Mesothelial cell of epicardium (in vitro differentiated cells): ENCODE measurements around the gene ZNF652. TPM values are rescaled to one million over a fixed set of nuclear protein-coding genes. Genes with fewer than 3 reads are reported as not detected.

Source experiments
- DNase-seq, 2 experiments: peaks; one replicate each; pipeline ENCODE4 v3.0.0; 2021; ENCODE audit warnings: low spot score in 2 of 2; ENCODE audit not compliant: unreplicated experiment in 2 of 2
- H3K27ac Mint-ChIP-seq: 2 replicates; pipeline ENCODE4 v1.8.0; 2021; ENCODE audit warnings: mixed read lengths
- H3K27me3 Mint-ChIP-seq: 2 replicates; pipeline ENCODE4 v1.8.0; 2021; ENCODE audit warnings: low read depth, mixed read lengths
- H3K36me3 Mint-ChIP-seq: 2 replicates; pipeline ENCODE4 v1.8.0; 2021; ENCODE audit warnings: mixed read lengths
- H3K4me1 Mint-ChIP-seq: 2 replicates; pipeline ENCODE4 v1.8.0; 2021; ENCODE audit warnings: mixed read lengths
- H3K4me3 Mint-ChIP-seq: 2 replicates; pipeline ENCODE4 v1.8.0; 2021; ENCODE audit warnings: mild to moderate bottlenecking, moderate library complexity, mixed read lengths
- H3K9me3 Mint-ChIP-seq: 2 replicates; pipeline ENCODE4 v1.8.0; 2021; ENCODE audit warnings: mixed read lengths
- CTCF ChIP-seq: fragments of 200-600 bp; sonication (generic); IDR thresholded peaks from one replicate; pipeline ENCODE4 v1.5.0; 2021; ENCODE audit warnings: antibody characterized with exemption; ENCODE audit not compliant: unreplicated experiment
- total RNA-seq: library from RNA; stranded (reverse); gene quantifications from 3 replicates; pipeline ENCODE4 v1.2.1, GENCODE V29; 2021

Gene ZNF652
- total RNA-seq, 1 donor from 2014 or later, result 64.0 TPM

- H3K4me3 Mint-ChIP-seq, result no peak overlapping the region
- H3K4me1 Mint-ChIP-seq, result peaks cover 8% of the 10 kb centered on the region
- no peak for TF ChIP-seq CTCF
- no peaks in the 10 kb centered on the region for H3K9me3 Mint-ChIP-seq
- H3K27ac Mint-ChIP-seq, result no peak overlapping the region
- DNase-seq, result no peak
- peaks cover 14% of the 10 kb centered on the region for H3K27me3 Mint-ChIP-seq
- no peaks in the 10 kb centered on the region for H3K36me3 Mint-ChIP-seq
Observed at GRCh38 chr17:49375544-49375943, 13.5 kb upstream of the ZNF652 start.

GRCh38 chr17:49373115-49373514 lies 11.1 kb upstream of the ZNF652 start:
- H3K4me1 Mint-ChIP-seq, result peaks cover 13% of the 10 kb centered on the region
- no peak for DNase-seq
- no peak overlapping the region for H3K27ac Mint-ChIP-seq
- H3K36me3 Mint-ChIP-seq, result no peaks in the 10 kb centered on the region
- no peak overlapping the region for H3K4me3 Mint-ChIP-seq
- H3K9me3 Mint-ChIP-seq, result no peaks in the 10 kb centered on the region
- TF ChIP-seq CTCF, result no peak
- peaks cover 2% of the 10 kb centered on the region for H3K27me3 Mint-ChIP-seq

- peaks cover 13% of the 10 kb centered on the region for H3K4me1 Mint-ChIP-seq
- H3K4me3 Mint-ChIP-seq, result no peak overlapping the region
- no peak overlapping the region for H3K27ac Mint-ChIP-seq
- no peak for DNase-seq
- H3K9me3 Mint-ChIP-seq, result no peaks in the 10 kb centered on the region
- no peaks in the 10 kb centered on the region for H3K36me3 Mint-ChIP-seq
- TF ChIP-seq CTCF, result no peak
- H3K27me3 Mint-ChIP-seq, result peaks cover 2% of the 10 kb centered on the region
Observed at GRCh38 chr17:49372425-49372824, 10.4 kb upstream of the ZNF652 start.

GRCh38 chr17:49370971-49371834 lies 9.2 kb upstream of the ZNF652 start:
- Mint-ChIP-seq H3K4me1 (peaks cover 13% of the 10 kb centered on the region), H3K27ac (no peak overlapping the region)
- no peak for DNase-seq

GRCh38 chr17:49369760-49370159 lies 7.7 kb upstream of the ZNF652 start:
- Mint-ChIP-seq H3K27me3 (no peaks in the 10 kb centered on the region), H3K4me1 (peaks cover 13% of the 10 kb centered on the region), H3K27ac (no peak overlapping the region), H3K9me3 (no peaks in the 10 kb centered on the region), H3K4me3 (no peak overlapping the region), H3K36me3 (no peaks in the 10 kb centered on the region)
- DNase-seq, result no peak
- no peak for TF ChIP-seq CTCF

More at GRCh38 chr17:49370971-49371834, 9.2 kb upstream of the ZNF652 start:
- Mint-ChIP-seq H3K27me3 (peaks cover 1% of the 10 kb centered on the region), H3K36me3 (no peaks in the 10 kb centered on the region), H3K4me3 (no peak overlapping the region), H3K9me3 (no peaks in the 10 kb centered on the region)
- TF ChIP-seq CTCF, result no peak
